Bronchial epithelial cell (primary cell): ENCODE measurements around the gene SLC12A8. TPM values are rescaled to one million over a fixed set of nuclear protein-coding genes. Genes with fewer than 3 reads are reported as not detected.

Source experiments
- DNase-seq: peaks from one replicate; pipeline ENCODE4 v3.0.0-alpha.2; 2010; ENCODE audit warnings: low read depth
- FAIRE-seq: peaks from 2 replicates; lab custom pipeline; 2011; peaks lifted over from hg19 to GRCh38; lab: Jason Lieb, UNC
- H3K27me3 ChIP-seq: 2 replicates; pipeline ENCODE4 v1.5.1; 2011; ENCODE audit warnings: low read length; ENCODE audit not compliant: control insufficient read depth, insufficient read depth
- H3K36me3 ChIP-seq: 2 replicates; pipeline ENCODE4 v1.5.1; 2011; ENCODE audit warnings: low read length; ENCODE audit not compliant: control insufficient read depth, insufficient read depth
- H3K4me3 ChIP-seq: 2 replicates; pipeline ENCODE4 v1.5.1; 2011; ENCODE audit warnings: mild to moderate bottlenecking, low read depth, low read length, control low read depth
- total RNA-seq: library from RNA; depleted of rRNA; stranded (reverse); fragments of >200 nt; gene quantifications from 2 replicates; pipeline ENCODE4 v1.2.1, GENCODE V29; 2014
- TF ChIP-seq, protein P1 (sequence below): IDR thresholded peaks from 2 replicates; pipeline ENCODE4 v1.5.1; 2011; ENCODE audit warnings: mild to moderate bottlenecking, moderate library complexity, low read length, control low read depth, inconsistent platforms; ENCODE audit not compliant: insufficient read depth, severe bottlenecking

Gene SLC12A8
- total RNA-seq, 1 donor from 2014 or later, result 19.2 TPM

DNA sequence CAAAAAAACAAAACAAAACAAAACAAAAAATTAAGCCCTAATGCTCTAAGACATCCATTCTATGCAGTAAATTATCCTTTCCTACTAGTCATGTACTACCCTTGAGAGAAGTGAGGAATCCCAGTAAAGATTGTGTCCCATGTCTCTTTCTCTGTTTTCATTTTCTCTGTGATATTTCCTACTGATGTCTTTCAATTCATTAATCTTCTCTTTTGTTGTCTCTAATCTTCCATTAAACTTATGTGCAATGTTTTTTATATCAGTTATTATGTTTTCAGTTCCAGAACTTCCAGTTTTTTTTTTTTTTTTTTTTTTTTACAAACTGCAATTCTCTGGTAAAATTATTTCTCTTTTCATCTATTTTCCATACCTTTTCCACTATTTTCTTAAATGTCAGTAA, 44.1 kb upstream of the SLC12A8 start:
- DNase-seq (no peak), FAIRE-seq (no peak)
- Histone ChIP-seq H3K27me3 (no peaks in the 10 kb centered on the region), H3K36me3 (no peaks in the 10 kb centered on the region), H3K4me3 (no peak overlapping the region)
- TF ChIP-seq, protein P1, sequence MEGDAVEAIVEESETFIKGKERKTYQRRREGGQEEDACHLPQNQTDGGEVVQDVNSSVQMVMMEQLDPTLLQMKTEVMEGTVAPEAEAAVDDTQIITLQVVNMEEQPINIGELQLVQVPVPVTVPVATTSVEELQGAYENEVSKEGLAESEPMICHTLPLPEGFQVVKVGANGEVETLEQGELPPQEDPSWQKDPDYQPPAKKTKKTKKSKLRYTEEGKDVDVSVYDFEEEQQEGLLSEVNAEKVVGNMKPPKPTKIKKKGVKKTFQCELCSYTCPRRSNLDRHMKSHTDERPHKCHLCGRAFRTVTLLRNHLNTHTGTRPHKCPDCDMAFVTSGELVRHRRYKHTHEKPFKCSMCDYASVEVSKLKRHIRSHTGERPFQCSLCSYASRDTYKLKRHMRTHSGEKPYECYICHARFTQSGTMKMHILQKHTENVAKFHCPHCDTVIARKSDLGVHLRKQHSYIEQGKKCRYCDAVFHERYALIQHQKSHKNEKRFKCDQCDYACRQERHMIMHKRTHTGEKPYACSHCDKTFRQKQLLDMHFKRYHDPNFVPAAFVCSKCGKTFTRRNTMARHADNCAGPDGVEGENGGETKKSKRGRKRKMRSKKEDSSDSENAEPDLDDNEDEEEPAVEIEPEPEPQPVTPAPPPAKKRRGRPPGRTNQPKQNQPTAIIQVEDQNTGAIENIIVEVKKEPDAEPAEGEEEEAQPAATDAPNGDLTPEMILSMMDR, result no peak

DNA sequence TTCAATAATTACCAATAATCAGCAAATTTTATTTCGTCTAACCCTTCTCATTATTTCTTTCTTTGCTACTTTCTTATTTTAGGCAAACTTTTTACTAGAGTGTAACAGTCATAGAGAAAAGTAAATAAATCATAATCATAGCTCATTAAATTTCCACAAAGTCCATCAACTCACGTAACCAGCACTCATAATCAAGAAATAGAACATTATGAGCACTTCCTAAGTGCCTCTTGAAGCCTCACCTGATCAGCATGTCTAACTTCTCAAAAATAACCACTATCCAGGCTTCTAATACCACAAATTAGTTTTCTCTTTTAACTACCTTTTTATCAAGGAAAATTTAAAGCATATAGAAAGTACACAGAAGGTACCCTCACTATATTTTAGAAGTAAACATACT, 38.4 kb upstream of the SLC12A8 start:
- FAIRE-seq (no peak), DNase-seq (no peak)
- TF ChIP-seq, protein P1, result no peak
- Histone ChIP-seq H3K27me3 (no peaks in the 10 kb centered on the region), H3K4me3 (no peak overlapping the region), H3K36me3 (no peaks in the 10 kb centered on the region)

DNA sequence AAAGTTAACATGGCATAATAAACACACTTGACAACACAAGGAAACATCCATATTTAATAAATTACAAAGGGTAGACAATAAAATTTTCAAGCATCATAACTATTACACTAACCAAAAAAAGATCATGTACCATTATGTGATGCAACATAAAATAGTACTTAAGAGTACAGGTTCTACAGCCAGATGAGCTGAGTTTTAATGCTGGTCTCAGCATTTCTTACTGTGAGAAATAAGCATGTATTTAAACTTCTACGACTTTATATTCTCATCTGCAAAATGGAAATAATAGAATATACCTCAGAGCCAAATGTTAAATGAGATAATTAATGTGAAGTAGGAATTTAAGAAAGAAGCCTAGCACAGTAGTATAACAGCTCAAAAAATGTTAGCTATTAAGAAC, 33.7 kb upstream of the SLC12A8 start:
- no peak for DNase-seq
- FAIRE-seq, result no peak

DNA sequence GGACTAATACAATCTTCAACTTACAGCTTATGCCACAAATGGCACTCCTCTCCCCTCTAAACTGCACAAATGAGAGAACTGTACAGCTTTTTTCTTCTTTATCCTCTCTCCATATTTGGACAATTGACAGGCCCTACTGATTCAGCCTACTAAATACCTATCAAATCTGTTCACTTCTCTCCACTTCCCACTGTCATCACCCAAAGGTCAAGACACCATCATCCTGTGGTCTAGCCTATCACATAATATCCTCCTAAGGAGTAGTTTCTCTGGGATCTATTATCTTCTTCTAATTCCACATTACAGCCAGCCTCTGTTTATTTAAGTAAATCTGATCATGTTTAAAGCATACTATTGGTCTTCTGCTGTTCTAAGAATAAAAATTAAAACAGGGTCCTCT, 33.0 kb upstream of the SLC12A8 start:
- FAIRE-seq (no peak), DNase-seq (no peak)
- no peaks in the 10 kb centered on the region for H3K36me3 ChIP-seq
- TF ChIP-seq, protein P1, result no peak
- H3K4me3 ChIP-seq, result no peak overlapping the region
- H3K27me3 ChIP-seq, result no peaks in the 10 kb centered on the region

More for the DNA sequence above, 33.7 kb upstream of the SLC12A8 start:
- TF ChIP-seq, protein P1, result no peak
- Histone ChIP-seq H3K36me3 (no peaks in the 10 kb centered on the region), H3K27me3 (no peaks in the 10 kb centered on the region), H3K4me3 (no peak overlapping the region)

DNA sequence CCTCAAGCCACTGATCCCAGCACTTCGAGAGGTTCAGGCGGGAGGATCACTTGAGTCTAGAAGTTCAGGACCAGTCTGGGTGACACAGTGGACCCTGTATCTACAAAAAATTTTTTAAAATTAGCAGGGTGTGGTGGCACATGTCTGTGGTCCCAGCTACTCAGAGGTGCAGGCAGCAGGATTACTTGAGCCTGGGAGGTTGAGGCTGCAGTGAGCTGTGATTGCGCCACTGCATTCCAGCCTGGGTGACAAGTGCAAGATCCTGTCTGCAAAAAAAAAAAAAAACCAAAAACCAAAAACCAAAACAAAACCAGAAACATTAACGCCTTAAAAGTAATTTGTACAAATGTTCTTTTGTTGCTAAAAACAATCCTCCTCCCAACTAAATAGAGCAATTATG, 27.9 kb upstream of the SLC12A8 start:
- Histone ChIP-seq H3K27me3 (no peaks in the 10 kb centered on the region), H3K4me3 (no peak overlapping the region), H3K36me3 (peaks cover 2% of the 10 kb centered on the region)
- FAIRE-seq (no peak), DNase-seq (peak; percentile 16)
- TF ChIP-seq, protein P1, result no peak

DNA sequence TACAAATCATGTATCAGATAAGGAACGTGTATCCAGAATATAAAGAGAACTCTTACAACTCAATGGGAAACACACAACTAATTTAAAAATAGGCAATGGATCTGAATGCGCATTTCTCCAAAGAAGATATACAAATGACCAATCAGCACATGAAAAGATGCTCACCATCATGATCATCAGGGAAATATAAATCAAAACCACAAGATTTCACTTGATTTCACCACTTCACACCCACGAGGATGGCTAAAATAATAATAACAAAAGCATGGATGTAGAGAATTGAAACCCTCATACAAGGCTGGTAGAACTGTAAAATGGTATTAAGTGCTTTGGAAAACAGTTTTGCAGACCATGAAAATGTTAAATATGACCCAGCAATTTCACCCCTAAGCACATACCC, 26.7 kb upstream of the SLC12A8 start:
- FAIRE-seq, result no peak
- no peak for DNase-seq
- Histone ChIP-seq H3K36me3 (peaks cover 2% of the 10 kb centered on the region), H3K4me3 (no peak overlapping the region), H3K27me3 (no peaks in the 10 kb centered on the region)
- TF ChIP-seq, protein P1, result no peak
